GM12874 (cell line): ENCODE data around the gene FAH.

Experiments used
- TF ChIP-seq, protein P1 (sequence below): IDR thresholded peaks from 2 replicates; pipeline ENCODE4 v1.5.1; 2011; ENCODE audit warnings: low read depth, mild to moderate bottlenecking, control low read depth, low read length, moderate library complexity; ENCODE audit not compliant: insufficient read depth

The FAH gene

DNA sequence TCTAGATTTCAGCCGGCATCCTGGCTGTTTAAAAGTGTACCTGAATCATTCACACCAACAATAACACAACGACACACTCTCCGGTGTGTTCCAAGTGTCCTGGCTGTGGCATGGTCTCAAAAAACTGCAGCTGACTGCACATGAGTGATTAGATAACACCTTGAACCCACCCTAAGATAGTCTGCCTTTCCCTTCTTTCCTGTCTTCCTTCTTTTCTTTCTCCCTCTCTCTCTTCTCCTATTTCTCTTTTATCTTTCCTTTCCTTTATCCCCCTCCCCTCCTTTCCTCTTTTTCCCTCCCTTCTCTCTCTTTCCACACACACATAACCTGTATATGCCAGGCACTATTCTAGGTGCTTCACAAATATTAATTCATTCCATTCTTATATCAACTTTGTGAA lies 1.2 kb upstream of the FAH start:
- TF ChIP-seq, protein P1, sequence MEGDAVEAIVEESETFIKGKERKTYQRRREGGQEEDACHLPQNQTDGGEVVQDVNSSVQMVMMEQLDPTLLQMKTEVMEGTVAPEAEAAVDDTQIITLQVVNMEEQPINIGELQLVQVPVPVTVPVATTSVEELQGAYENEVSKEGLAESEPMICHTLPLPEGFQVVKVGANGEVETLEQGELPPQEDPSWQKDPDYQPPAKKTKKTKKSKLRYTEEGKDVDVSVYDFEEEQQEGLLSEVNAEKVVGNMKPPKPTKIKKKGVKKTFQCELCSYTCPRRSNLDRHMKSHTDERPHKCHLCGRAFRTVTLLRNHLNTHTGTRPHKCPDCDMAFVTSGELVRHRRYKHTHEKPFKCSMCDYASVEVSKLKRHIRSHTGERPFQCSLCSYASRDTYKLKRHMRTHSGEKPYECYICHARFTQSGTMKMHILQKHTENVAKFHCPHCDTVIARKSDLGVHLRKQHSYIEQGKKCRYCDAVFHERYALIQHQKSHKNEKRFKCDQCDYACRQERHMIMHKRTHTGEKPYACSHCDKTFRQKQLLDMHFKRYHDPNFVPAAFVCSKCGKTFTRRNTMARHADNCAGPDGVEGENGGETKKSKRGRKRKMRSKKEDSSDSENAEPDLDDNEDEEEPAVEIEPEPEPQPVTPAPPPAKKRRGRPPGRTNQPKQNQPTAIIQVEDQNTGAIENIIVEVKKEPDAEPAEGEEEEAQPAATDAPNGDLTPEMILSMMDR: no peak

DNA sequence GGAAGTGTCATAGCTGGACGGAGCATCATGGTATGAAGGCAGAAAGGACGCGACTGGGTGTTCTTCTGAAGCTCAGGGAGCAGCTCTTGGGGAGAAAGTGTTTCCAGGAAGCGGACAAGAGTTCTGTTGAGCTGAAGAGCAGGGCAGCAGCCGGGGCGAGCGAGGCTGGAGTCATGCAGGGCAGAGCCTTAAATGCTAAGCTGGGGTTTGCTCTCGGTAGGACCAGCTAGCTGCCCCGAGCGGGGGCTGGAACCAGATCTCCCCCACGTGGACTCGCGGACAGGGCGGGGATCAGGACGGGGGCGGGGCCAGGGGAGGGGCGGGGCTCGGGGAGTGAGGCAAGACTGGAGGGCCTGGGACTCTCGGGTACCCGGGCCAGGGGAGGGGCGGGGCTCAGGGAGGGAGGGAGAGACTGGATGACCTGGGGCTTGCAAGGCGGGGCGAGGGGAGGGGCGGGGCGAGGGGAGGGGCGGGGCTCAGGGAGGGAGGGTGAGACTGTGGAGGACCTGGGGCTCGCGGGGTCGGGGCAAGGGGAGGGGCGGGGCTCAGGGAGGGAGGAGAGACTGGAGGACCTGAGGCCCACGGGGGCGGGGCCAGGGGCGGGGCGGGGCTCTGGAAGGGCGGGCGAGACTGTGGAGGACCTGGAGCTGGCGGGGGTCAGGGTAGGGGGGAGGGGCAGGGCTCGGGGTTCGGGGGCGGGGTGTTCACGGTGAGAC lies 461 bp upstream of the FAH start:
- TF ChIP-seq, protein P1: no peak

DNA sequence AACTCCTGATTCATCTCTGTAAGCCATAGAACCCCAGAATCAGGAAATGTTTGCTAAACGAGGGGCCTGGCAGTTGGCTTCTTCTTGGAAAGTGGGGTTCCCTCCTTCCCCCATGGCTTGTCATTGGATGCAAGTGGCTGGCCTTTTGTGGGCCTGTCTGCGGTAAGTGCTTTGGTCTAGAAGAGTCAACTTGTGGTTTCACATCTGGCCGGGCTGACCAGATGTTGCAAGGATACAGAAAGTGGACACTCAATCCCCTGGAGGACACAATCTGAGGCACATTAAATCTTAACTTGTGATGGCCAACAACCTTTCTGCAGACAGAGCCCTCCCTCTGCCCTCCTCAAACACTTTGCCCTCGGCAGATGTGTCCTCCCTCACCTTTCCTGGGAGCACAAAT lies 1.1 kb downstream of the FAH start:
- TF ChIP-seq, protein P1: no peak

DNA sequence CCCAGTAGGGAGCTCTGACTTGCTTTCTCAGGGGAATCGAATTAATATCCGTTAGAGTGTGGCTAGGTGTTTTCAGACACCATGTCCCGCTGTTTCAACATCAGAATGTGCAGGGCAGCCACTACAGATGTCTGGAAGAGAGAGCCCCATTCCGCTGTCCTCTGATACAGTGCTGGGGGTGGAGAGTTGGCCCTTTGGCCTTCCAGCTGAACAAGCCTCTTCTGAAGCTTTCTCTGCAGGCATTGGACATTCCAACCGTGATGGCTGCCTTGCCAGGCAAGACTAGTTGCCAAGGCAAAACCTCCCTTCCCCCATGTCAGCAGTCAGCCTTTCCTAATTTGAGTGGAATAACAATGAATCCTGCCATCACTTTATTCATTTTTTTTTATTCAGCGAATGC lies 1.5 kb downstream of the FAH start:
- TF ChIP-seq, protein P1: no peak

DNA sequence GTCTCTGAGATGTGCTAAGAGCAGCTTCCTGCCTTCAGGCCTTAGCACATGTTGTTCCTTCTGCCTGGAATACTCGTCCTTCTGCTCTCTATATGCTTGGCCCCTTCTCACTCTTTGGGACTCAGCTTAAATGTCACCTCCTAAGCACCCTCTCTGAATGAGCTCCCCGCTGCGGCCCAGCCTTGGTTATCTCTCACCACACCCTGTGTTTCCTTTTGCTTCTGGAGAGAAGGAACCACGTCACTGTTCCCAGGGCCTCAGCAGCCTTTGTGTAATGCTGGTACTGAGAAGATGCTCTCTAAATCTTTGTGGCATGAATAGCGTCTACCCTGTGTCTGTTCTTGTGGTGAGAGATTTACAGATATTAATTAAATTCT lies 2.2 kb downstream of the FAH start:
- TF ChIP-seq, protein P1: no peak

DNA sequence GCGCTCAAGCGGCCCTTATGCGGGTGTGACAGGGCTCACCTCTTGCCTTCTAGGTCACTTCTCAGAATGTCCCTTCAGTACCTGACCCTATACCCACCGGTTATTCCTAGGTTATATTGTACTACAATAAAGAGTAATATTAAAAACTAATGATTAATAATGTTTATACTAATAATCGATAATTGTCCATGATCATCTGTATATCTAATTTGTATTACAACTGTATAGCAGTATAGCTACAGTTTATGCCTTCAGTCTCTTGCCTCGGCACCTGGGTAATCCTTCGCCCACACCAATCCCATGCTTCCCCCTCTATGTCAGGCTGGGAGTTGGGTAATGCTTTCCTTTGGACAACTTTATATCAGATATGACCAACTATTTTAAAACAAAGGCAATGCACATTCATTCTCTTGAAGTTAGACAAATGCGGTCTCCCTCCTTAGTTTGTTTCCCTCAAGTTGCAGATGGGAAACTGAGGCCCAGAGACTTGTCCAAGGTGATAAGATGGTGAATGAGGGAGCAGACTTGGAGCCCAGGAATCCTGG lies 3.4 kb downstream of the FAH start:
- TF ChIP-seq, protein P1: no peak

DNA sequence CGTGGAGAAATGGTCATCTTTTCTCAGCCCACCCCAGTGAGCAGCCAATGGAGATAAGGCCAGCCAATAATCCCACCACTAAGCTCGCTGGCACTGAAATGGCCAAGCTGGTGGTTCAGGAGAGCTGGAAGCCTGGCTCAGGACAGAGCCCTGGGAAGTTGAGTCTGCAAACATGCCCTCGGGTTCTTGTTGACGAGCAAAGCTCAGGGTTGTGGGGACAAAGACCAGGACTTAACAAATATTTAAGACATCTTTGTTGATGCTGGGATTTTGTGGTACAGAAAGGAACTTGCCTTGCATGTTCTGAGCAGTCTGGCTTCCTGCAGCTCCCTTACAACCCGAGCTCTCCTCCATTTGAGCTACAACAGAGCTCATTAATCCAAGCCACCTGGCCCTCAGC lies 4.4 kb downstream of the FAH start:
- TF ChIP-seq, protein P1: no peak
